Gastrocnemius medialis (tissue), 4 donors: Measurements from ENCODE around the gene CCDC106.

ENCODE experiments used
- CTCF ChIP-seq, 5 experiments: fragments of 450-650 bp in 3 of 5; fragments of 200-600 bp in 2 of 5; sonication (generic) in 2 of 5; IDR thresholded peaks in 4 of 5; conservative IDR thresholded peaks in 1 of 5; 1 replicate in 4 of 5; 2 replicates in 1 of 5; pipeline ENCODE4 v1.5.1; 2016 to 2019; ENCODE audit warnings: antibody characterized with exemption in 5 of 5, mild to moderate bottlenecking in 3 of 5, moderate library complexity in 3 of 5
- POLR2A ChIP-seq, 2 donors: fragments of 450-650 bp; IDR thresholded peaks; one replicate each; pipeline ENCODE4 v1.6.1; 2017; ENCODE audit warnings: antibody characterized with exemption in 2 of 2, mild to moderate bottlenecking in 2 of 2, moderate library complexity in 2 of 2

GRCh38 chr19:55650602-55651230 lies 2.7 kb downstream of the CCDC106 start:
- TF ChIP-seq CTCF (IDR thresholded peaks at IDR 0.05 in 4 of 5, conservative IDR thresholded peaks at IDR 0.05 in 1 of 5): no peak
- no peak for TF ChIP-seq POLR2A (IDR thresholded peaks at IDR 0.05)
